Natural killer cell (primary cell): ENCODE data around the gene UTS2R. TPM values are rescaled to one million over a fixed set of nuclear protein-coding genes. Genes with fewer than 3 reads are reported as not detected.

Source experiments
- ATAC-seq, 3 donors: fragments of 150-1000 bp in 2 of 3; fragments of 200-7000 bp in 1 of 3; cut with Tn5 transposase; 1 replicate in 1 of 3; 2 replicates in 2 of 3; pipeline ENCODE4 v1.10.0; 2021; ENCODE audit warnings: mild to moderate bottlenecking in 2 of 3, moderate library complexity in 2 of 3
- DNase-seq, 2 donors: peaks; one replicate each; pipeline versions ENCODE4 v3.0.0 to v3.0.0-alpha.2; 2013 to 2021; ENCODE audit warnings: mixed read lengths in 1 of 2
- H3K27ac ChIP-seq: one replicate; pipeline ENCODE4 v1.5.1; 2013; ENCODE audit warnings: mild to moderate bottlenecking, low read length
- H3K27me3 ChIP-seq: one replicate; pipeline ENCODE4 v1.6.1; 2013; ENCODE audit warnings: low read length; ENCODE audit not compliant: control insufficient read depth, insufficient read depth
- H3K36me3 ChIP-seq: one replicate; pipeline ENCODE4 v1.6.1; 2013; ENCODE audit warnings: low read length; ENCODE audit not compliant: control insufficient read depth, insufficient read depth
- H3K4me1 ChIP-seq: one replicate; pipeline ENCODE4 v1.6.1; 2013; ENCODE audit warnings: low read length; ENCODE audit not compliant: control insufficient read depth, insufficient read depth
- H3K4me3 ChIP-seq: one replicate; pipeline ENCODE4 v1.5.1; 2013; ENCODE audit warnings: low read length
- H3K9me3 ChIP-seq: one replicate; pipeline ENCODE4 v1.6.1; 2013; ENCODE audit warnings: low read length; ENCODE audit not compliant: control insufficient read depth, insufficient read depth
- H3K27ac Mint-ChIP-seq, 2 donors: one replicate each; pipeline ENCODE4 v1.8.0; 2022; ENCODE audit warnings: mild to moderate bottlenecking in 2 of 2, mixed read lengths in 2 of 2, moderate library complexity in 1 of 2
- H3K27me3 Mint-ChIP-seq, 2 donors: one replicate each; pipeline ENCODE4 v1.8.0; 2022; ENCODE audit warnings: low read depth in 2 of 2, mixed read lengths in 2 of 2
- H3K36me3 Mint-ChIP-seq: one replicate; pipeline ENCODE4 v1.8.0; 2022; ENCODE audit warnings: mixed read lengths
- H3K4me1 Mint-ChIP-seq, 2 donors: one replicate each; pipeline ENCODE4 v1.8.0; 2022; ENCODE audit warnings: mixed read lengths in 2 of 2
- H3K4me3 Mint-ChIP-seq: one replicate; pipeline ENCODE4 v1.8.0; 2022; ENCODE audit warnings: mild to moderate bottlenecking, moderate library complexity, mixed read lengths
- H3K9me3 Mint-ChIP-seq, 2 donors: one replicate each; pipeline ENCODE4 v1.8.0; 2022; ENCODE audit warnings: mixed read lengths in 2 of 2
- WGBS: methylation state at CpG from one replicate; pipeline ENCODE4 v1.1.7; 2013; ENCODE audit warnings: missing lambda C conversion rate; ENCODE audit not compliant: insufficient coverage; 5-methylcytosine and 5-hydroxymethylcytosine counted together
- intact Hi-C: fragments of 100-400 bp; cut with micrococcal nuclease; formaldehyde crosslinking; loops from one replicate; pipeline ENCODE4 v1.14.2; 2022
- total RNA-seq, 4 donors: library from RNA; stranded (reverse); fragments of 120-200 nt in 1 of 4; gene quantifications; one replicate each; pipeline versions ENCODE4 v1.2.3 to v1.2.4, GENCODE V29; 2013 to 2022
- TF ChIP-seq, protein P1 (sequence below): fragments of 200-600 bp; IDR thresholded peaks from one replicate; pipeline ENCODE4 v1.8.0; 2022; ENCODE audit warnings: antibody characterized with exemption

Gene UTS2R
- total RNA-seq, 3 donors from 2014 or later (not counting 1 experiment from before 2014, with no cell fraction given), result 0.28 TPM; not detected in 2

- no peaks in the 10 kb centered on the region for H3K36me3 Mint-ChIP-seq
- Histone ChIP-seq H3K27me3 (no peaks in the 10 kb centered on the region), H3K4me3 (no peak overlapping the region), H3K27ac (no peak overlapping the region), H3K9me3 (no peaks in the 10 kb centered on the region), H3K4me1 (peaks cover 27% of the 10 kb centered on the region), H3K36me3 (no peaks in the 10 kb centered on the region)
- H3K27ac Mint-ChIP-seq, result no peak overlapping the region
- DNase-seq (no peak), ATAC-seq (no peak)
- H3K4me3 Mint-ChIP-seq, result no peak overlapping the region
- intact Hi-C loops, result loop anchor here (5.0 kb wide), 1 partner anchor 64 kb away; the partner anchor contains the start of genes HEXD and OGFOD3
- H3K27me3 Mint-ChIP-seq, result peaks cover 7 to 10% of the 10 kb centered on the region in 2 donors
- peaks cover 7 to 20% of the 10 kb centered on the region in 2 donors for H3K4me1 Mint-ChIP-seq
- TF ChIP-seq, protein P1, sequence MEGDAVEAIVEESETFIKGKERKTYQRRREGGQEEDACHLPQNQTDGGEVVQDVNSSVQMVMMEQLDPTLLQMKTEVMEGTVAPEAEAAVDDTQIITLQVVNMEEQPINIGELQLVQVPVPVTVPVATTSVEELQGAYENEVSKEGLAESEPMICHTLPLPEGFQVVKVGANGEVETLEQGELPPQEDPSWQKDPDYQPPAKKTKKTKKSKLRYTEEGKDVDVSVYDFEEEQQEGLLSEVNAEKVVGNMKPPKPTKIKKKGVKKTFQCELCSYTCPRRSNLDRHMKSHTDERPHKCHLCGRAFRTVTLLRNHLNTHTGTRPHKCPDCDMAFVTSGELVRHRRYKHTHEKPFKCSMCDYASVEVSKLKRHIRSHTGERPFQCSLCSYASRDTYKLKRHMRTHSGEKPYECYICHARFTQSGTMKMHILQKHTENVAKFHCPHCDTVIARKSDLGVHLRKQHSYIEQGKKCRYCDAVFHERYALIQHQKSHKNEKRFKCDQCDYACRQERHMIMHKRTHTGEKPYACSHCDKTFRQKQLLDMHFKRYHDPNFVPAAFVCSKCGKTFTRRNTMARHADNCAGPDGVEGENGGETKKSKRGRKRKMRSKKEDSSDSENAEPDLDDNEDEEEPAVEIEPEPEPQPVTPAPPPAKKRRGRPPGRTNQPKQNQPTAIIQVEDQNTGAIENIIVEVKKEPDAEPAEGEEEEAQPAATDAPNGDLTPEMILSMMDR, result no peak
- WGBS, result 86% methylated on average over 8 of the region's 8 CpGs
- no peaks in the 10 kb centered on the region for H3K9me3 Mint-ChIP-seq
Observed at GRCh38 chr17:82353484-82353883, 18.1 kb upstream of the UTS2R start.

DNA sequence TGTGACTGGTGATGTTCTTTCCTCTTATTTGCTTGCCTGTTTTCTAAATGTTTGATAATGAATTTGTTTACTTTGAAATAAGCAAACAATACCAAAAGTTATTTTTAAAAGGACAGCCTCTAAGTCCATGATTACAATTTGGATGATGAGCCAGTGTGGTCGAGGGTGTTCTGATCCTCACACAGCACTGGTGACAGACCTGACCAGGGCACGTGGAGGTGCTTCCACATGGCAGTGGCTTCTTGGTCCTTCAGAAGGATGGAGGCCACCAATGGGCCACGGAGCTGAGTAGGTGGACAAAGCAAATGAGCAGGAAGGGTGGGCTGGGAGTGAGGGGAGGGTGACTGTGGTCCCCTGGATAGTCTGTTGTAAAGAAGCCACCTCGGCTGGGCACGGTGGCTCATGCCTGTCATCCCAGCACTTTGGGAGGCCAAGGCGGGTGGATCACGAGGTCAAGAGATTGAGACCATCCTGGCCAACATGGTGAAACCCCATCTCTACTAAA, 16.7 kb upstream of the UTS2R start:
- Mint-ChIP-seq H3K27ac (no peak overlapping the region), H3K4me3 (no peak overlapping the region), H3K4me1 (peaks cover 10 to 20% of the 10 kb centered on the region in 2 donors), H3K36me3 (no peaks in the 10 kb centered on the region), H3K27me3 (peaks cover 10 to 11% of the 10 kb centered on the region in 2 donors), H3K9me3 (no peaks in the 10 kb centered on the region)
- H3K27me3 ChIP-seq, result no peaks in the 10 kb centered on the region
- TF ChIP-seq, protein P1, result no peak
- ATAC-seq, result no peak
- no peak overlapping the region for H3K4me3 ChIP-seq
- no peak for DNase-seq
- H3K27ac ChIP-seq, result no peak overlapping the region
- intact Hi-C loops, result loop anchor here (5.0 kb wide), 1 partner anchor 62 kb away; the partner anchor contains the start of genes HEXD and OGFOD3
- H3K36me3 ChIP-seq, result no peaks in the 10 kb centered on the region
- H3K9me3 ChIP-seq, result no peaks in the 10 kb centered on the region
- peaks cover 28% of the 10 kb centered on the region for H3K4me1 ChIP-seq
- WGBS, result 89% methylated on average over 7 of the region's 7 CpGs

- 87% methylated on average over 11 of the region's 11 CpGs for whole genome bisulfite sequencing
- Mint-ChIP-seq H3K36me3 (no peaks in the 10 kb centered on the region), H3K4me1 (peaks cover 10 to 14% of the 10 kb centered on the region in 2 donors), H3K9me3 (no peaks in the 10 kb centered on the region), H3K27me3 (peaks cover 10 to 11% of the 10 kb centered on the region in 2 donors), H3K27ac (no peak overlapping the region), H3K4me3 (no peak overlapping the region)
- DNase-seq, result no peak
- intact Hi-C loops, result no loop called here
- H3K4me1 ChIP-seq, result peaks cover 18% of the 10 kb centered on the region
- ATAC-seq, result no peak
- no peaks in the 10 kb centered on the region for H3K9me3 ChIP-seq
- TF ChIP-seq, protein P1, result no peak
- no peak overlapping the region for H3K27ac ChIP-seq
- no peaks in the 10 kb centered on the region for H3K27me3 ChIP-seq
- no peak overlapping the region for H3K4me3 ChIP-seq
- H3K36me3 ChIP-seq, result no peaks in the 10 kb centered on the region
Observed at GRCh38 chr17:82355770-82356427, 15.7 kb upstream of the UTS2R start.
